ENCODE results near the gene DRD4.

GRCh38 chr11:655036-655726 lies 18.1 kb downstream of the DRD4 start:
- TF ChIP-seq, protein P1, sequence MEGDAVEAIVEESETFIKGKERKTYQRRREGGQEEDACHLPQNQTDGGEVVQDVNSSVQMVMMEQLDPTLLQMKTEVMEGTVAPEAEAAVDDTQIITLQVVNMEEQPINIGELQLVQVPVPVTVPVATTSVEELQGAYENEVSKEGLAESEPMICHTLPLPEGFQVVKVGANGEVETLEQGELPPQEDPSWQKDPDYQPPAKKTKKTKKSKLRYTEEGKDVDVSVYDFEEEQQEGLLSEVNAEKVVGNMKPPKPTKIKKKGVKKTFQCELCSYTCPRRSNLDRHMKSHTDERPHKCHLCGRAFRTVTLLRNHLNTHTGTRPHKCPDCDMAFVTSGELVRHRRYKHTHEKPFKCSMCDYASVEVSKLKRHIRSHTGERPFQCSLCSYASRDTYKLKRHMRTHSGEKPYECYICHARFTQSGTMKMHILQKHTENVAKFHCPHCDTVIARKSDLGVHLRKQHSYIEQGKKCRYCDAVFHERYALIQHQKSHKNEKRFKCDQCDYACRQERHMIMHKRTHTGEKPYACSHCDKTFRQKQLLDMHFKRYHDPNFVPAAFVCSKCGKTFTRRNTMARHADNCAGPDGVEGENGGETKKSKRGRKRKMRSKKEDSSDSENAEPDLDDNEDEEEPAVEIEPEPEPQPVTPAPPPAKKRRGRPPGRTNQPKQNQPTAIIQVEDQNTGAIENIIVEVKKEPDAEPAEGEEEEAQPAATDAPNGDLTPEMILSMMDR (IDR thresholded peaks at IDR 0.05; ENCODE audit: low read depth, low read length, poor library complexity, severe bottlenecking), result no peak
- TF ChIP-seq EZH2phosphoT487 (IDR thresholded peaks at IDR 0.05; ENCODE audit: borderline replicate concordance, low read length), result no peak
